ENCODE measurements around the gene RESP18. TPM values are rescaled to one million over a fixed set of nuclear protein-coding genes. Genes with fewer than 3 reads are reported as not detected.
"Not testable (repeated sequence)": the region's sequence is repeated elsewhere in the genome, so short reads cannot be mapped to it uniquely, and the experiment has no call there.

RESP18 gene
- total RNA-seq, 1 experiment from 2014 or later: not detected

DNA sequence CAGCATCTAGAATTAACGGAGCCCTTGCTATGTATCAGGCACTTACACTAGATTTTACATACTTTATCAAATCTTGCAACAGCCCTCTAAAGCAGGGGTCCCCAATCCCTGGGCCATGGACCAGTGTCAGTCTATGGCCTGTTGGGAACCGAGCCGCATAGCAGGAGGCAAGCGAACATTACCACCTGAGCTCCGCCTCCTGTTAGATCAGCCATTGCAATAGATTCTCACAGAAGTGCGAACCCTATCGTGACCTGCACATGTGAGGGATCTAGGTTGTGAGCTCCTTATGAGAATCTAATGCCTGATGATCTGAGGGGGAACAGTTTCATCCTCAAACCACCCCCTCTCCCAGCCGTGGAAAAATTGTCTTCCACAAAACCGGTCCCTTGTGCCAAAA, 39.9 kb downstream of the RESP18 start:
- DNase-seq (ENCODE audit: low spot score): no peak

DNA sequence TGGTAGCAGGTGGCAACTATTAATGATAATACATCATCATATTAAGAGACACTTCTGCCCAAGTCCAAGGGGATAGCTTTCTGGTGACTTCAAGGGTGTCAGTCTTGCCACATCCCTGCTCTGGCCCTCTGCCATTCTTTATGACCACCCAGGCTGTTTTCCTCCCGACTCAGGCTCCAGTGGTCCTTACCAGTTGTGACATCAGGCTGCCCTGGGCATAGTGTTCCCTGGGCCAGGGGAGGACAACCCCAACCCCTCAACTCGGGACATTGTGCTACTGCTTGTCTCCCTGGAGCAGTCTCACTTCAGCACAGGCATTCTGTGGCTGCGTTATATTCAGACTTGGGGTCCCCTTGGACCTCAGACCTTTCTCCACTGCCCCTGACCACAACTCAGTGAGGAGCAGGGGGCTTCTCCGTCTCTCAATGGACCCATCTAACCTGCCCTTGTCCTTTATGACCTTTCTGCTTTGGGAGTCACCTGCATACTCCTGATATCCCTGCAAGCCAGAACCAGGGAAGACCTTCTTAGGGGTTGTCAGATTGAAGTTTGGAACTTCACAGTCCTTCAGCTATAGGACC, 40.5 kb downstream of the RESP18 start:
- no peak for DNase-seq (ENCODE audit: low spot score)

DNA sequence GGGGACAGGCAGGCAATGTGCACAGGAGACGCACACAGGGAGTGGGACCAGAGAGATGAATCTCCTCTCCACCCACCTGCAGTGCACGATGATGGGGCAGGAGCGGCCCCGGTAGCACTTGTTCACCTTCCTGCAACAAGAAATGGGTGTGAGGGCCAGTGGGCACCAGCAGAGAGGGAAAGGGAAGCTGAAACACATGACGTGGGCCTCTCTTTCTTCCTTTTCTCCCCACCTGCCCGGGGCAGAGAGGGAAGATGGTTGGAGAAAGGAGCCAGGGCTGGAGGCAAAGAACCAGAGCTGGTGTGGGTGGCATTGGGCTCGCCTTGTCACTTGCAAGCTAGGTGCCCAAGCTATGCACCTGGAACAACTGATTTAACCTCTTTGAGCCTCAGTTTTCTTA, 41.1 kb downstream of the RESP18 start:
- no peak for DNase-seq (ENCODE audit: low spot score)

DNA sequence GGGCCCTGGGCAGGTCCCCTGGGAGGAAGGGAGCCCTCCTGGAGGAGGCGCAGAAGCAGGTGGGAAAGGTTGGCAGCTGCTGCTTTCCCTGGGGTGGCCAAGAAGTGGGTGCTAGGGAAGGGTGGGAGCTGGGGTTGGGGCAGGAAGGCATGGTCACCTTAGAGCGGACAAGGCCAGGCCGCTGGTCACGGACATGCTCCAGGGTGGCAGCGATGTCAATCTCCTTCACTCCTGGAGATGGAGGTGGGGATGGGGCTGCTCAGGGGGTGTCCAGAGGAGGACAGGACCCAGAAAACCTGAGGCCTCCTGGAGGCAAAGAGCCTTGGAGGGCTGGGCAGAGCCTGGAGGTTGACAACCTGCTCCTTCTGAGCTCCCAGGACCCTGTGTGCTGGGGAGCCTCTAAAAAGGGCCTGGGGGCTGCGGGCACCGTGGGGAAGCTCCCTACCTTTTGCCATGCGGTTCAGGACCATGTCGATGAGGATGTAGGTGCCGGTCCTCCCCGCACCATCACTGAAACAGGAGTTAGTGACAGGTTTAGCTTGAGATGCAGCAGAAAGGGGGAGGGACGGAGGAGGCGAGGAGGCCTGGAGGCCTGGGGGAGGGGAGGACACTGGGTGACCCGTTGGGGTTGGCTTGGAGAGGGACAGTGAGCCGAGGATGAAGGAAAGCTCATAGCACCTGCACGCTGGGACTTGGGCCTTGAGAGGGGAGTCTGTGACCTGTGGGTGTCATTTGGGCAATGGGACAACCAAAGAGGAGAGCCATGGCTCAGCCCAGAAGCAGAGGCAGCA, 42.0 kb downstream of the RESP18 start:
- DNase-seq (ENCODE audit: low spot score): no peak

DNA sequence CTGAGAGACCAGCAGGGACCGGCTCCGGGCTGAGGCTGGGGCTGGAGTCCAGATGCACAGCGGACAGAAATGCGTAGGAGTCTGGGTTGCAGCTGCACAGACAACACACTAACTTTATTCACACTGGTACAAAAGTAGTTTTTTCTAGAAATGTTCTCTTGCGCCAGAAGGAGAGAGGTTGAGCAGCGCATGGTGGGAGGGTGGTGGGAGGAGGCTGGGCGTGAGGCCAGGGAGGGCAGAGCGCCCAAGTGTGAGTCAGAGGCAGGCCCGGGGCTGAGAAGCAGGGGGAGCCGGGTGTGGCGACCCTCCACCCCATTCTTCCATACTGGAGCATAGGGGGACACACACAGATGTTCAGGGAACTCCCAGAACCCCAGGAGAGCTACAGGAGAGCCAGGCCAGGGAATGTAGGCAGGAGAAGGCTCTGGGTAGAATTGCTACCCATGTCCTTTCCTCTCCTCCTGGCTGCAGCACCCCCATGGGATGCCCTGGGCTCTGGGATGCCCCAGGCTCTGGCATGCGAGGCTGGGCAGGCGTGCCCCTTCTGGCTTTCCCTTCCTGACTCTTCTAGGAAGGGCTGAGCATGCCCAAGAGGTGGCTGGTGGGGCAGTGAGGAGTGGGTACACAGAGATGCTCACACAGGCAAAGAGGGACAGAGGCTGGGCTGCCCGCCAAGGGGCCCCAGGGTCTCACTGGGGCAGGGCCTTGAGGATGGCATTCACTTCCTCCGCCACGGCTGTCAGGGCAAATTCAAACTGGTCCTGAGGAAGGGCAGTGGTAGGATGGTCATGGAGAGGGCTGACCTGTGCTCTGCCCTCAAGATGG, 42.8 kb downstream of the RESP18 start:
- DNase-seq (ENCODE audit: low spot score): peak; percentile 71

DNA sequence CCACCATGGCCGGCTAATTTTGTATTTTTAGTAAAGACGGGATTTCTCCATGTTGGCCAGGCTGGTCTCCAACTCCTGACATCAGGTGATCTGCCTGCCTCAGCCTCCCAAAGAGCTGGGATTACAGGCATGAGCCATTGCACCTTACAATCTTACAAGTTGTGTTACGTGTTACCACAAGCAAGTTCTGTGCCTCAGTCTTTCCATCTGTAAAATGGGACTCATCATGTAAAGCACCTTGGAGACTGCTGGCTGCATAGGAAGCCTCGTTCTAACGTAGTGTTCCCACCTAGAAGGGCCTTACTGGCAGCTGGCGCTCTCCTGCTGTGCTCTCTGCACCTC, 43.4 kb downstream of the RESP18 start:
- no peak for DNase-seq (ENCODE audit: low spot score)

DNA sequence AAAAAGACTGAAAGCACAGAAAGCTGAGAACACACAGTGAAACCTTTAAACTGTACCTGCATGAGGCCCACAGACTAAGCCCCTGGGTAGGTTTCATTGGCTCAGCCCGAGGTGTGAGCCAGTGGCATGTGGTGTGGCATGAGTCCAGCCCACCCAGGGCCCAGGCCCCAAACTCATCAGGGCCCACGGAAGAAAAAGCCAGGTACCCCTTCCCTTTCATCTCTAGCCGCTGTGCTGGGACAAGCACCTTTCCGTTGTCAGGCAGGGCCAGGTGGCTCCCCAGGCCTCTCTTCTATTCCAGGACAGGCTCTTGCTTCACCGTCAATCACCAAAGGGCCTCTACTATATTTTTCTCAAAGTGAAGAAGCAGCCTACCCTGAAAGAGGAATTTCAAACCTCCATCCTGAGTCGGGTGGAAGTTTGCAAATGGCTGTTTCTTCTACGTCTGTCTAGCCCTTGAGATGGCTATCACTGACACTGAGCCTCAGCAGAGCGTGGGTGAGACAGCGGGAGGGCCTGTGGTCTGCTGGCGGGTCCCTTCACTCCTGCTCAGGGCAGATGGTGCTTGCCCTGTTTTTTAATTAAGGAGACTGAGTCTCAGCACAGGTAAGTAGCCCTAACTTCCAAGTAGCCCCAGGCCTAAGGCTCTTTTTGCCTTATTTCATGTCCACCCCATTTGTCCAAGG, 44.8 kb downstream of the RESP18 start:
- DNase-seq (ENCODE audit: low spot score): no peak

DNA sequence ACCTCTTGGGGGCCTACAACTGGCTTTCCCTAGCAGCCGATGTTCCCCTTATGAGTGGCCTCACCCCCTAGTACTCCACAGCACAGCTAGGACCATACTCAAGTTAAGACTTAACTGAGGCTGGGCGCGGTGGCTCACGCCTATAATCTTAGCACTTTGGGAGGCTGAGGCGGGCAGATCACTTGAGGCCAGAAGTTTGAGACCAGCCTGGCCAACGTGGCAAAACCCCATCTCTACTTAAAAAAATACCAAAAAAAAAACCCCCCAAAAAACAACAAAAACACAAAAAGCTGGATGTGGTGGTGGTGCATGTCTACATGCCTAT, 45.5 kb downstream of the RESP18 start:
- DNase-seq (ENCODE audit: low spot score): not testable (repeated sequence)

DNA sequence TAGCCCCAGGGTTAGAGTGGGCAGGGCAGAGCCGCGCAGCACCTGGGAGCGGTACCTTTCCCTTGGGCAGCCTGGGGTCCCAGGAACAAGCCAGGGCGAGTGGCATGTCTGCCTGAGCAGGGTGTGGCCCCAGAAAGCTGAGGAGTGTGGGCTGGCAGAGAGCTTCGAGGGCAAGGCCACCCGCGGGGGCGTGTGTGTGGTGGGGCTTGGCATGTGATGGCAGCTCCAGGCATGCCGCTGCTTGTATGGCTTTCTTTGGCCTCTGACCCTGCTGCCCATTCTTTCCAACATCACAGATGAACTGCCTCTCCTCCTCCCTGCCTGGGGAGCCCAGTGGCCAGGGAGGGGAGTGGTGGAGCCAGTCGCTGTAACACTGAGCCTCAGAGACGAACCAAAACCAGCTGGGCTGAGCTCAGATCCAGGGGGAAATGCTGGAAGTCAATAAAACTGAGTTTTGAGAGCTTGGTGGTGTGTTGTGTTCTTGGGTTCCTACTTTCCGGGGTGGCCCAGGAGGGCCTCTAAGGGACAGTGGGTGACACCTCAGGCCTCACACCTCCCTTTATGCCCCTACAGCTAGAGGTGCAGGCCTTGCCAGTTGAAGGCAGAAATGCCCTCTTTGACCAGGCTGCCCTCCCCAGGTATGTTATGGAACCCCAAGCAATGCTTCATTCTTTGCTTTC, 46.0 kb downstream of the RESP18 start:
- DNase-seq (ENCODE audit: low spot score): no peak

DNA sequence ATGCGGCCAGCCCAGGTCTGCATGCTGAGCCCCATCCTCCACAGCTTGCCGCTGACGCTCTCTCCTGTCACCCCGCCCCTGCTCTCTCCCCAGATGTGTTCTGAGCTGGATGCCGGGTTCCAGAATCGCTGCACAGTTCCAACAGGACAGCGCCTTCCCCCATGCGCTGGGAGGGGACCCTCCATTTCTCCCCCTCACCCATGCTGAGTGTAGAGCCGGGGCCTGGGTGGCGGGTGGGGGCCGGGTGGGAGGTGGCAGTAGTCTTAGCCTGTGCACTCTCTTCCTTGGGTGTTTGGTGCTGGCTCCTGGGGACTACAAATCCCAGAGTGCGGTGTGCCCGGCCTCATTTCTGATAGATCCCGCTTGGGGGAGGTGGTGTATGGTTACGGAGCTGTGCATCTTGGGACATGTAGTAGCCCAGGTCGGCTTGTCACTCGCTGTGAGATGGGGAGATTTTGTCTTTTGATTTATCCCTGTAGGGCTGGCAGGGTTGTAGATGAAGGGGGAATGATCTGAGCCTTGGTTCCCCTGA, 46.6 kb downstream of the RESP18 start:
- DNase-seq (ENCODE audit: low spot score): no peak

DNA sequence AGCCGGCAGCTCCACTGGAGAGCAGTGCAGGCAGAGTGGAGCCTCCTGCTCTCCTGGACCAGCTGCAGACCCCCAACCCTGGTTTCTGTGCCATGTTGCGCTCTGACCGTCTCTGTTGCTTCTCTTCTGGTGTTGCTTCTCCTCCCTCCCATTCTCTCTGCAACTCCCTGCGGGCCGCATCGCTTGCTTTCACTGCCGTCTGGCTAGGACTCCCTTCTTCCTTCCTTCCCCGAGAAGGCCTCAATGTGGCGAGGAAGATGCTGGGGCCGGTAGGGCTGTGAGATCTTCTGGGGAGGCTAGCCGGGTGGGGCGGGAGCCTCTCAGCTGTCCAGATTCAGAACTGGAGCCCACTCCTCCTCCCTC, 47.2 kb downstream of the RESP18 start:
- DNase-seq (ENCODE audit: low spot score): no peak

DNA sequence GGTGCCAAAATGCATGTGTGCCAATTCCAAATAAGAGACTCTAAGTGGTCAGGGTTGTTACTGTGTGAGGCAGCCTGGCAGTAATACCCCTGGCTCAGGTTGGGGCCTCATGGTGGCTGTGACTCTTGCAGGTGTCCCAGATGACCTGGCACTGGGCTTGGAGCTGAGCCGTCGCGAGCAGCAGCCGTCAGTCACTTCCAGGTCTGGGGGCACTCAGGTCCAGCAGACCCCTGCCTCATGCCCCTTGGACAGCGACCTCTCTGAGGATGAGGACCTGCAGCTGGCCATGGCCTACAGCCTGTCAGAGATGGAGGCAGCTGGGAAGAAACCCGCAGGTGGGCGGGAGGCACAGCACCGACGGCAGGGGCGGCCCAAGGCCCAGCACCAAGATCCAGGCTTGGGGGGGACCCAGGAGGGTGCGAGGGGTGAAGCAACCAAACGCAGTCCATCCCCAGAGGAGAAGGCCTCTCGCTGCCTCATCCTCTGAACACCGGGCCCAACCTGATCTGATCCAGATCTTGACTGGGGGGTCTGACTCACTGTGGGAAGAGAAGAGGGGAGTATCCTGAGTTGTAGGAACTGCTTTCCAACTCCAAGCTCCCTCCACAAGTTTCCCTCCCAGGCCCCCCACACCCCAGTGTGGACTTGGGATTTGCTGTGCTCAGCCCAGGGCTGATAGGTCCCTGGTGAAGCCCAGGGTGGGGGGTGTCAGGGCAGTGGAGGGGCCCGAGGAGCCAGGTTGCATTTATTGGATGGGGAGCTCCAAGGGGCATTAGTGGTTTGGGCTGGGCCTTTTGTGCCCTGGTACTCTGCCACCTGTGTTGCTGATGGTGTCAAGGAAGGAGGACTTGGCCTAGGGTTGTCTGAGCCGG, 47.8 kb downstream of the RESP18 start:
- no peak for DNase-seq (ENCODE audit: low spot score)

DNA sequence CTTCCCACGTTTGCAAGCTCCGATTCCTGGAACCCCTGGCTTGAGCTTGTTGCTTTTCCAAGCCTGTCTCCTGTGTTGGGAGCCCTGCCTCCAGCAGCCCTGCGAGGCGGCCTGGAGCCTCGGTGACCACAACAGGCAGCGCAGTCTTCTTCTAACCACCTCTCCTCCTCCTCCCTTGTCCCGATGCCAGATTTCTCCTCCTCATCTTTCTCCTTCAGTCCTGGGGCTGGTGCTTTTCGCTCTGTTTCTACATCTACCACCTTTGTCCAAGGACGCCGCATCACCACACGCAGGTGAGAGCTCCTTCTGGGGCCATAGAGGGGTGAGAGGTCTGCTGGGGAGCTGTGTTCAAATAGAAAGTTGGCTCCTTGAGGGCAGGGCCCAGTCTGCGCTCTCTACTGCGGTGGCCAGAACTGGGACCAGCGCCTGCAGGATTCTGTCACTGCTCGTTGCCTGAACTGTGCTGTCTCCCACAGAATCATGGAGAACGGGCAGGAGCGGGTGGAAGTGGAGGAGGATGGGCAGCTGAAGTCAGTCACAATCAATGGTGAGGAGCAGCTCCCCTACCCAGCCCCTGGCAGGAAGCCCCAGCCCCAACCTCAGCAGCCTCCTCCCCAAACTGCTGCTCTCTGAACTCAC, 49.5 kb downstream of the RESP18 start:
- DNase-seq (ENCODE audit: low spot score): no peak

DNA sequence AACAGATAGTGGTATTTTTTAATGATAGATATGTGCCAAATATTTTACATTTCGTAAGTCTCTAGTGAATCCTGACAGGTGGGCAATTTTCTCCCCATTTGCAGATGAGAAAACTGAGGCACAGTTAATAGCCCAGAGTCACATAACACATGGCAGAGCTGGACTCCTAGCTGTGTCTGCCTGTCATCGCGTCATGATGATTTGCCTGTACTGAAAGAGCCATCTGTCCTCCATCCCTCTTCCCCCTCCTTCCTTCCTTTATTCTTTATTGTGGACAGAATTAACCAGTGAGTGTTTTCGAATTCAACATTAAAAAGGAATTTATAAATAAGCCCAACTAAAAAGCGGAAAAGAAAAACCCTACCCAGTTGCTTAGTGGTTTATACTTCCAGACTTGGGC, 50.2 kb downstream of the RESP18 start:
- DNase-seq (ENCODE audit: low spot score): no peak

DNA sequence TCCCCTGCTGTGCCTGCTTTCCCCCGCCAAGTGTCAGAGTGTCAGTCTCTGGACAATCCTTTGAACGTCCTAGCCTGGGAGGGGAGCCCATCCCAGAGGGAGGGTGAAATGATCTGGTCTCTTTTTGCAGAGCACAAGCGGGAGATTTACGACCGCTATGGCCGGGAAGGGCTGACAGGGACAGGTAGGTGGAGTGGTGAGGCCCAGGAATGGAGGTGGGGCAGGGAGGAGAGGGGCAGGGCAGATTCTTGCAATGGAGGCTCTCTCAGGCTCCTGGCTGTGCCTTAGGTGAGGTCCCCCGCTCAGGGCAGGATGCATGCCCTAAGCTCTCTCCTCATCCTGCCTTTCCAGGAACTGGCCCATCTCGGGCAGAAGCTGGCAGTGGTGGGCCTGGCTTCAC, 51.0 kb downstream of the RESP18 start:
- no peak for DNase-seq (ENCODE audit: low spot score)

DNA sequence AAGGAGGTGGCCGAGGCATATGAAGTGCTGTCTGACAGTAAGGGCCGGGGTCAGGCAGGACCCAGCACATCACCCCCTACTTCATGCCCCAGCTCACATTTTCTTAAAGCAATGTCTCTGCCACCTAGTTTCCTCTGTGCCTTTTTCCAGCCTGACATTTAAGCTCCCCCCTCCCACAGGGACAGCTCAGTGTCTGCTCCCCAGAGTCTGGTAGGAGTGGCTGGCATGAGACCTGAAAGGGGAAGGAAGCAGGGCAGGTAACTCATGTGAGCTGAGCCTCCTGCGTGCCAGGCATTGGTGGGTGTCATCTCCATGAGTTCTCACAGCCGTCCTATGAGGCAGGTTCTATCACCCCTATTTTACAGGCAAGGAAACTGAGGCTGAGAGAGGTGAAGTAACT, 51.9 kb downstream of the RESP18 start:
- no peak for DNase-seq (ENCODE audit: low spot score)

DNA sequence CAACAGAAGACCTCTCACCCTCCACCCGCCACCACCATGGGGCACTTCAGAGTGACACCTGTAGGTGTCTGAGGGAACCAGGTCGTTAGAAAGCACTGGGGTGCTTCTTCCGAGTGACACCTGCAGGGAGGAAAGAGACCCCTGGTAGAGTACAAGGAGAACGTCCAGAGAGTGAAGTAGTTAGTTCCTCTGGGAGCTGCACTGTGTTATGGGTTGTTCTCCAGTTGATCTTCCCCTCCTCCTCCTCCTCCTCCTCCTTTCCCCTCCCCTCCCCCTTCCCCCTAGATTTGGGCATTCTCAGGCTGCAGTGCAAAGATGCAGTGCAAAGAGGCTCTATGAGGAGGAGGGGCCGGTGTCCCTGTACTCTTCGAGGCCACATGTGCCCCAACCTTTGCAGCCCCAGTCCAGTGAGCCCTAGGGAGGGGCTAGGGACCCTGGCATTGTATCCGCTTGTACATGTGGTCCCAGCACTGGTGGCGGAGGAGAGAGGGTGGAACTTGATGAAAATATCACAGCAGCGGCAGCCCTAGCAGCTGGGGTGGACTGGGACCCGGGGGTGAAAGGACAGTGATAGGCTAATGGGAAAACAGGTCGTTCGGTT, 52.5 kb downstream of the RESP18 start:
- no peak for DNase-seq (ENCODE audit: low spot score)

DNA sequence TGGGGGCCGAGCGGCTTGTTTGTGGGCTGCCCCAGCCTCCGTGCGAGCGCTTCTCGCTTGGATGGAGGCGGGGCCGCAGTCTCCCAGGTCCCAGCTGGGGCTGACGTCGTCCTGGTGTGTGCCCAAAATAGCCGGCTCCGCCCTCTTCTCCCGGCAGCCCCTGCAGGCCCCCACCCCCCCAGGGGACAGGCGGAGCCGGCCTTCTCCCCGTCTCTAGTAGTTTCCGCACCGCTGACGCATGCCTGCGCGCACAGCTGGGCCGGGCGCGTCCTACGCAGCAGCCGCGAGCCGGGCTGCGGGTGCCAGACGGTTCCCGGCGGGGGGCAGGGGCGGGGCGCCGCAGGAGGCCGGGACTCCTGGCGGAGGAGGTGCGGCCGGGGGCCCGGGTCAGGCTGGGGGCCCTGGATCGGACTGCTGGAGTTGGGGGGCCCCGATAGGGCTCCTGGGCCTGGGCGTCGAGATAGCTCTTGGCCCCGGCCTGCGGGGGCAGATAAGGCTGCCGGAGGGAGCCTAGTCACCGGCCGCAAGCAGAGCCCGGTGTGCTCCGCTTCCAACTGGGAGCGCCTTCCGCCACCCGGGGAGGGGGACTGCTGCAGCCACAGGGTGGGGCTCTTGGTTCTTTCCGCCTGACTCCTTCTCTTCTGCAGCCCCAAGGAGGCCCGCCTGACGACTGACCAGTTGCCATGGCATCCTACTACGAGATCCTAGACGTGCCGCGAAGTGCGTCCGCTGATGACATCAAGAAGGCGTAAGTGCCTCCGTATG, 53.2 kb downstream of the RESP18 start, which contains the start of gene DNAJB2:
DNAJB2 (plus strand) TSS at position 216 of the 765 bp plus-strand sequence; CDS start at position 684, 468 bp downstream.
- peak; percentile 99 for DNase-seq (ENCODE audit: low spot score)

DNA sequence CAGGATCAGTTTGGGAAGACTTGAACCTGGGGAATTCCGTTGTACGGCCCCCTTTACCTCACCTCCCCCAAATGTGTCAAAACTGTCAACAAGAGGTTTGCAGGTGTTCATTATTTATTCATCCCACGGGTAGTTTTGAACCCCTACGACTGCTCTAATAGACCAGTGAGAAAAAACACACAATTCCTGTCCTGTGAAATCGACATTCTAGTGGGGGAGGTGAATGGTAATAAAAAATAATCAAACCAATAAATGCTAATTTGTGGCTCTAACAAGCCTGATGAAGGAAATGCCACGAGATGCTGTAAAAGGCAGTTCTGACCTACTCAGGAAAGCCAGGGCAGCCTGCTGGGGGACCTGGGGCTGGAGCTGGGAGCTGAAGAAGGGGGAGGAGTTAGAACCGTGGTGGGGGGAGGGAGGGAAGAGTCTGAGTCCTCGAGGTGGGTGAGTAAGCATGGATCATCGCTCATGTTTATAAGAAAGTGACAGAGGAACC, 53.8 kb downstream of the RESP18 start:
- no peak for DNase-seq (ENCODE audit: low spot score)
